SU-DHL-6 (cell line): ENCODE measurements around the gene ENTREP3.
"Not testable (repeated sequence)": the region's sequence is repeated elsewhere in the genome, so short reads cannot be mapped to it uniquely, and the experiment has no call there.

Source experiments
- H2AFZ ChIP-seq: fragments of 200-600 bp; sonication (generic); 2 replicates; pipeline ENCODE4 v1.6.1; 2014; ENCODE audit warnings: low read depth, mild to moderate bottlenecking, moderate library complexity, mixed read lengths, antibody characterized with exemption, low read length; ENCODE audit not compliant: severe bottlenecking
- H3F3A ChIP-seq: fragments of 200-600 bp; shearing (Covaris generic); 2 replicates; pipeline ENCODE4 v1.6.0; 2016; ENCODE audit warnings: antibody characterized with exemption, mild to moderate bottlenecking; ENCODE audit not compliant: insufficient read depth
- H3K27ac ChIP-seq: fragments of 200-600 bp; sonication (generic); 2 replicates; pipeline ENCODE4 v1.5.1; 2016; ENCODE audit warnings: low read depth, mild to moderate bottlenecking, low read length, moderate library complexity, mixed read lengths
- H3K27me3 ChIP-seq: fragments of 200-600 bp; sonication (generic), shearing (Covaris generic); 2 replicates; pipeline ENCODE4 v1.6.0; 2014; ENCODE audit warnings: mild to moderate bottlenecking, low read length
- H3K36me3 ChIP-seq: fragments of 200-600 bp; sonication (generic); 2 replicates; pipeline ENCODE4 v1.6.1; 2014; ENCODE audit warnings: mild to moderate bottlenecking, low read length, mixed read lengths
- H3K4me2 ChIP-seq: fragments of 300-600, 200-600 bp; shearing (Covaris generic), sonication (generic); 2 replicates; pipeline ENCODE4 v1.6.0; 2014; ENCODE audit warnings: low read length, low read depth, mild to moderate bottlenecking; ENCODE audit not compliant: poor library complexity, severe bottlenecking
- H3K4me3 ChIP-seq: fragments of 200-600 bp; sonication (generic); 2 replicates; pipeline ENCODE4 v1.5.1; 2014; ENCODE audit warnings: antibody characterized with exemption, low read length, mild to moderate bottlenecking, mixed read lengths; ENCODE audit not compliant: insufficient read depth, poor library complexity, severe bottlenecking
- H3K79me2 ChIP-seq: fragments of 200-600 bp; sonication (generic); 2 replicates; pipeline ENCODE4 v1.6.1; 2014; ENCODE audit warnings: mild to moderate bottlenecking, low read length, moderate library complexity; ENCODE audit not compliant: insufficient read depth
- H3K9ac ChIP-seq: fragments of 200-600 bp; sonication (generic); 2 replicates; pipeline ENCODE4 v1.7.0; 2014; ENCODE audit warnings: mild to moderate bottlenecking, low read length
- H3K9me2 ChIP-seq: fragments of 200-600 bp; sonication (generic); replicated peaks from 2 replicates; pipeline ENCODE4 v1.6.1; 2014; ENCODE audit warnings: low read length; ENCODE audit not compliant: insufficient read depth
- H3K9me3 ChIP-seq: fragments of 200-600 bp; sonication (generic); 2 replicates; pipeline ENCODE4 v1.6.1; 2014; ENCODE audit warnings: low read length, mixed read lengths; ENCODE audit not compliant: insufficient read depth
- H4K20me1 ChIP-seq: fragments of 200-600 bp; sonication (generic); 2 replicates; pipeline ENCODE4 v1.6.1; 2014; ENCODE audit warnings: low read depth, mild to moderate bottlenecking, antibody characterized with exemption, low read length, moderate library complexity, mixed read lengths
- CTCF ChIP-seq: fragments of 200-600 bp; sonication (generic); IDR thresholded peaks from one replicate; pipeline ENCODE4 v1.5.1; 2017; ENCODE audit warnings: antibody characterized with exemption, mild to moderate bottlenecking, low read length, moderate library complexity; ENCODE audit not compliant: insufficient read depth, poor library complexity, severe bottlenecking
- EZH2phosphoT487 ChIP-seq: fragments of 200-600 bp; sonication (generic), shearing (Covaris generic); conservative IDR thresholded peaks from 2 replicates; pipeline ENCODE4 v1.6.1; 2018; ENCODE audit warnings: mild to moderate bottlenecking, antibody characterized with exemption, low read length, moderate library complexity, mixed read lengths

The ENTREP3 gene

GRCh38 chr1:155294520-155295182 is 39.4 kb upstream of the ENTREP3 start:
- no peak overlapping the region for H3K4me3 ChIP-seq
- no peak overlapping the region for H3K4me2 ChIP-seq

GRCh38 chr1:155293086-155293749 is 37.9 kb upstream of the ENTREP3 start:
- H4K20me1 ChIP-seq = no peaks in the 10 kb centered on the region
- H3K9me2 ChIP-seq = no peaks in the 10 kb centered on the region
- no peak overlapping the region for H3K9ac ChIP-seq
- no peaks in the 10 kb centered on the region for H3K9me3 ChIP-seq
- H2AFZ ChIP-seq = no peak overlapping the region
- H3K4me2 ChIP-seq = no peak overlapping the region
- H3F3A ChIP-seq = no peaks in the 10 kb centered on the region
- no peak overlapping the region for H3K4me3 ChIP-seq
- H3K27me3 ChIP-seq = no peaks in the 10 kb centered on the region
- TF ChIP-seq CTCF (no peak), EZH2phosphoT487 (no peak)
- H3K79me2 ChIP-seq = no peaks in the 10 kb centered on the region
- H3K27ac ChIP-seq = no peak overlapping the region
- no peaks in the 10 kb centered on the region for H3K36me3 ChIP-seq

More at GRCh38 chr1:155294520-155295182, 39.4 kb upstream of the ENTREP3 start:
- H3K27ac ChIP-seq = no peak overlapping the region
- no peaks in the 10 kb centered on the region for H3K9me3 ChIP-seq
- no peak overlapping the region for H3K9ac ChIP-seq
- no peaks in the 10 kb centered on the region for H3K79me2 ChIP-seq
- H3F3A ChIP-seq = no peaks in the 10 kb centered on the region
- TF ChIP-seq EZH2phosphoT487 (no peak), CTCF (no peak)
- H4K20me1 ChIP-seq = no peaks in the 10 kb centered on the region
- H3K36me3 ChIP-seq = no peaks in the 10 kb centered on the region
- H2AFZ ChIP-seq = no peak overlapping the region
- H3K27me3 ChIP-seq = no peaks in the 10 kb centered on the region
- no peaks in the 10 kb centered on the region for H3K9me2 ChIP-seq

- H4K20me1 ChIP-seq, H3K4me3 ChIP-seq, H3K27me3 ChIP-seq, H2AFZ ChIP-seq, H3K36me3 ChIP-seq, H3F3A ChIP-seq, H3K4me2 ChIP-seq, H3K9me2 ChIP-seq, H3K9me3 ChIP-seq, H3K79me2 ChIP-seq, H3K9ac ChIP-seq, H3K27ac ChIP-seq: not testable (repeated sequence)
These were observed 35.7 kb upstream of the ENTREP3 start for GRCh38 chr1:155291006-155291405.

GRCh38 chr1:155287987-155288543 is 32.8 kb upstream of the ENTREP3 start:
- Histone ChIP-seq H3K4me3 (no peak overlapping the region), H3K36me3 (no peaks in the 10 kb centered on the region)

More at GRCh38 chr1:155287987-155288543, 32.8 kb upstream of the ENTREP3 start:
- Histone ChIP-seq H3K9me2 (no peaks in the 10 kb centered on the region), H3F3A (no peaks in the 10 kb centered on the region), H3K9me3 (no peaks in the 10 kb centered on the region), H3K79me2 (no peaks in the 10 kb centered on the region), H3K4me2 (no peak overlapping the region), H3K27me3 (no peaks in the 10 kb centered on the region), H4K20me1 (no peaks in the 10 kb centered on the region), H3K27ac (no peak overlapping the region), H3K9ac (no peak overlapping the region), H2AFZ (no peak overlapping the region)
- TF ChIP-seq CTCF (no peak), EZH2phosphoT487 (no peak)
